K562 (cell line): Measurements from ENCODE around the gene RHOC. TPM values are rescaled to one million over a fixed set of nuclear protein-coding genes. Genes with fewer than 3 reads are reported as not detected.

Experiments
- AFF1 ChIP-seq, 2 experiments: fragments of 450-650 bp; IDR thresholded peaks; 2 replicates each; pipeline ENCODE4 v1.6.1; 2018; ENCODE audit warnings: mild to moderate bottlenecking in 2 of 2, low read depth in 1 of 2; ENCODE audit not compliant: partially characterized antibody in 2 of 2
- CBX3 ChIP-seq, 2 experiments: IDR thresholded peaks; 1 replicate in 1 of 2; 2 replicates in 1 of 2; pipeline ENCODE4 v1.6.1; 2012; ENCODE audit warnings: inconsistent platforms in 2 of 2, low read length in 2 of 2, borderline replicate concordance in 1 of 2, control low read depth in 1 of 2
- CHD2 ChIP-seq: IDR thresholded peaks from 2 replicates; pipeline ENCODE4 v1.6.1; 2011; ENCODE audit warnings: low read depth, low read length
- FOXP4 ChIP-seq: sonication (generic); formaldehyde crosslinking; IDR thresholded peaks from 2 replicates; pipeline ENCODE4 v1.8.0; 2022; ENCODE audit warnings: mild to moderate bottlenecking, missing genetic modification reagents, borderline replicate concordance
- GTF2A2 ChIP-seq: IDR thresholded peaks from 2 replicates; pipeline ENCODE4 v1.6.1; 2016; ENCODE audit warnings: mild to moderate bottlenecking, missing genetic modification characterization, missing compliant biosample characterization
- NCOR1 ChIP-seq: fragments of 450-650 bp; IDR thresholded peaks from 2 replicates; pipeline ENCODE4 v1.6.1; 2016; ENCODE audit warnings: mild to moderate bottlenecking, moderate library complexity
- PHB2 ChIP-seq: fragments of 450-650 bp; IDR thresholded peaks from 2 replicates; pipeline ENCODE4 v1.6.1; 2017; ENCODE audit warnings: low read depth
- PHTF2 ChIP-seq: fragments of 250-450 bp; sonication (Bioruptor Pico); IDR thresholded peaks from 2 replicates; pipeline ENCODE4 v1.5.0; 2021; ENCODE audit warnings: mild to moderate bottlenecking
- PTRF ChIP-seq: fragments of 450-650 bp; IDR thresholded peaks from 2 replicates; pipeline ENCODE4 v1.6.1; 2016; ENCODE audit warnings: mild to moderate bottlenecking, missing genetic modification characterization, missing compliant biosample characterization
- SMARCE1 ChIP-seq: fragments of 450-650 bp; IDR thresholded peaks from 2 replicates; pipeline ENCODE4 v1.7.1; 2016; ENCODE audit warnings: mild to moderate bottlenecking
- SOX6 ChIP-seq: fragments of 450-650 bp; IDR thresholded peaks from 2 replicates; pipeline ENCODE4 v1.6.1; 2014; ENCODE audit warnings: mild to moderate bottlenecking
- TEAD1 ChIP-seq, 2 experiments: fragments of 450-650 bp in 1 of 2; sonication (generic) in 1 of 2; formaldehyde crosslinking; IDR thresholded peaks; 2 replicates each; pipeline versions ENCODE4 v1.4.0 to v1.8.0; 2020 to 2022; ENCODE audit warnings: mild to moderate bottlenecking in 2 of 2, missing genetic modification reagents in 1 of 2
- ZBTB5 ChIP-seq: fragments of 450-650 bp; IDR thresholded peaks from 2 replicates; pipeline ENCODE4 v1.6.1; 2017; ENCODE audit warnings: antibody characterized with exemption
- ZHX1 ChIP-seq: fragments of 150-350 bp; conservative IDR thresholded peaks from 2 replicates; pipeline ENCODE4 v1.6.1; 2014; ENCODE audit warnings: low read length
- ZNF232 ChIP-seq: sonication (generic); formaldehyde crosslinking; IDR thresholded peaks from 2 replicates; pipeline ENCODE4 v1.8.0; 2022; ENCODE audit warnings: mild to moderate bottlenecking, missing genetic modification reagents
- ZNF449 ChIP-seq: fragments of 250-450 bp; sonication (Bioruptor Pico); IDR thresholded peaks from 2 replicates; pipeline ENCODE4 v1.8.0; 2022; ENCODE audit warnings: moderate library complexity, mild to moderate bottlenecking, inconsistent platforms
- polyA plus RNA-seq, 8 experiments: library from polyadenylated mRNA; depleted of rRNA in 4 of 8; stranded (reverse) in 5 of 8; unstranded in 3 of 8; fragments of >200 nt; fragmentation: Nextera tagmentation in 2 of 8; fragmentation: Illumina TruSeq in 1 of 8; extraction: Ambion mirVana in 2 of 8; extraction: Trizol in 1 of 8; gene quantifications; 2 replicates each; pipeline versions ENCODE4 v1.2.1 to v1.2.3, GENCODE V29; 2011 to 2014; ENCODE audit warnings: inconsistent platforms in 1 of 8, missing spikeins in 1 of 8
- total RNA-seq, 7 experiments: library from RNA; depleted of rRNA in 6 of 7; stranded (reverse); fragments of >200 nt in 6 of 7; fragmentation: Illumina TruSeq in 2 of 7; extraction: Trizol in 2 of 7; gene quantifications; 2 replicates each; pipeline versions ENCODE4 v1.2.1 to v1.2.3, GENCODE V29; 2011 to 2021; ENCODE audit warnings: low replicate concordance in 1 of 7

Gene RHOC
- total and polyA plus RNA-seq, 9 of the 15 experiments (the other 6 are each of a cell fraction or from before 2014, with no cell fraction given), result 35.2 to 364 (median 204) TPM

GRCh38 chr1:112674440-112674985 lies 32.4 kb downstream of the RHOC start, which contains the start of gene MOV10 (continued):
- TF ChIP-seq ZBTB5 (no peak), ZNF449 (0 out of 2 replicates have a peak, but pooled peaks have one; percentile 9), SMARCE1 (peak; percentile 80), CBX3 (IDR thresholded peaks at IDR 0.05; ENCODE audit: borderline replicate concordance in 1 of 2, low read length in 2 of 2) (no peak), FOXP4 (CRISPR knock-in tag) (no peak), GTF2A2 (tag) (no peak), NCOR1 (peak; percentile 57), ZHX1 (no peak), TEAD1 (CRISPR knock-in tag; IDR thresholded peaks at IDR 0.05) (no peak), AFF1 (IDR thresholded peaks at IDR 0.05; ENCODE audit: low read depth in 1 of 2, partially characterized antibody in 2 of 2) (peak; percentile 30 to 81), PTRF (tag) (no peak), PHB2 (no peak), CHD2 (no peak), PHTF2 (no peak), ZNF232 (CRISPR knock-in tag) (no peak), SOX6 (no peak; the same call in 1 of the 2 replicates)
